OCI-LY7 (cell line): ENCODE measurements around the gene SLAMF1.

ENCODE experiments used
- CTCF ChIP-seq: fragments of 200-600 bp; sonication (generic); conservative IDR thresholded peaks from 2 replicates; pipeline ENCODE4 v1.5.1; 2014; ENCODE audit warnings: mild to moderate bottlenecking, antibody characterized with exemption, low read length, moderate library complexity, mixed read lengths
- EZH2phosphoT487 ChIP-seq: fragments of 200-600 bp; sonication (generic); IDR thresholded peaks from 2 replicates; pipeline ENCODE4 v1.6.1; 2018; ENCODE audit warnings: low read depth, borderline replicate concordance, mild to moderate bottlenecking, mixed run types, antibody characterized with exemption, low read length, moderate library complexity, mixed read lengths

DNA sequence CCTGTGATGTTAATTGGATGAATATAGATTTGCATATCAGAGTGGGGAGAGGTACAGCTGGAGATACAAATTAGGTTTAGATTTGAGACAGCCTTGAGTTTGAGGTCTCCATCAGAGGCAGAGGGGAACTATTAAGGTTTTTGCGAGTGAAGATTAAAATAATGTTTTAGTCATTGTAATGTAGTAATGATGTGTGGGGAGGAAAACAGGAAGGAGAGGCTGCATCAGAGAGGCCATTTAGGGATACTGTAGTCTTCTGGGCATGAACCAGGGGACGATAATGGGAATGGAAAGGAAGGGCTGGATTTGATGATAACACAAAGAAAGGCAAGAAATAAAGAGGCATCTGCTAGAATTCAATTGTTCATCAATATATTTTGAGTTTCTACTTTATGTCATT, 77.0 kb downstream of the SLAMF1 start:
- TF ChIP-seq CTCF (no peak), EZH2phosphoT487 (no peak)
